ENCODE measurements around the gene PA2G4.

Gene PA2G4

DNA sequence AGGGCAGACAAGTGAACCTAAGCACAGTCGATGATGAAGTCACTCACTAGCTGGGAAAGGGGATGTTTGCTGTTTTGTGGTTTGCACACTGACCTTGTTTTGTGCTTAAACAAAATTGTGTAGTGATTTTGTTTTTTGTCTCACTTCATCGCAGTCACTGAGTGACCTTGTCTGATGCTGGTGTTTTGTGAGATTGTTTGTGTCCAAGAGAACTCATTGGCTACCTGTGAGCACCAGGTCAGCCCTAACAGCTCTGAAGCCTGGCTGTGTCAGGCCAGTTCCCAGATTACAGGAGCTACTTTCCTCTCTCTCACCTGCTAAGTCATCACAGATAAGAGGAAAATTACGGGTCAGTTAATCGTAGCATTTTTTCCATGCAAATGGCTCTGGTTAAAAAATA, 19.8 kb downstream of the PA2G4 start:
- TF ChIP-seq, protein P1, sequence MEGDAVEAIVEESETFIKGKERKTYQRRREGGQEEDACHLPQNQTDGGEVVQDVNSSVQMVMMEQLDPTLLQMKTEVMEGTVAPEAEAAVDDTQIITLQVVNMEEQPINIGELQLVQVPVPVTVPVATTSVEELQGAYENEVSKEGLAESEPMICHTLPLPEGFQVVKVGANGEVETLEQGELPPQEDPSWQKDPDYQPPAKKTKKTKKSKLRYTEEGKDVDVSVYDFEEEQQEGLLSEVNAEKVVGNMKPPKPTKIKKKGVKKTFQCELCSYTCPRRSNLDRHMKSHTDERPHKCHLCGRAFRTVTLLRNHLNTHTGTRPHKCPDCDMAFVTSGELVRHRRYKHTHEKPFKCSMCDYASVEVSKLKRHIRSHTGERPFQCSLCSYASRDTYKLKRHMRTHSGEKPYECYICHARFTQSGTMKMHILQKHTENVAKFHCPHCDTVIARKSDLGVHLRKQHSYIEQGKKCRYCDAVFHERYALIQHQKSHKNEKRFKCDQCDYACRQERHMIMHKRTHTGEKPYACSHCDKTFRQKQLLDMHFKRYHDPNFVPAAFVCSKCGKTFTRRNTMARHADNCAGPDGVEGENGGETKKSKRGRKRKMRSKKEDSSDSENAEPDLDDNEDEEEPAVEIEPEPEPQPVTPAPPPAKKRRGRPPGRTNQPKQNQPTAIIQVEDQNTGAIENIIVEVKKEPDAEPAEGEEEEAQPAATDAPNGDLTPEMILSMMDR (IDR thresholded peaks at IDR 0.05; ENCODE audit: low read depth, low read length) = no peak
- in situ Hi-C loops (cut with HindIII; ENCODE audit: low sequenced_read_pairs) = no loop called here
- no peak for DNase-seq (ENCODE audit: low read depth, low spot score)
- H3K4me3 ChIP-seq (ENCODE audit: low read depth, low read length) = no peak overlapping the region

DNA sequence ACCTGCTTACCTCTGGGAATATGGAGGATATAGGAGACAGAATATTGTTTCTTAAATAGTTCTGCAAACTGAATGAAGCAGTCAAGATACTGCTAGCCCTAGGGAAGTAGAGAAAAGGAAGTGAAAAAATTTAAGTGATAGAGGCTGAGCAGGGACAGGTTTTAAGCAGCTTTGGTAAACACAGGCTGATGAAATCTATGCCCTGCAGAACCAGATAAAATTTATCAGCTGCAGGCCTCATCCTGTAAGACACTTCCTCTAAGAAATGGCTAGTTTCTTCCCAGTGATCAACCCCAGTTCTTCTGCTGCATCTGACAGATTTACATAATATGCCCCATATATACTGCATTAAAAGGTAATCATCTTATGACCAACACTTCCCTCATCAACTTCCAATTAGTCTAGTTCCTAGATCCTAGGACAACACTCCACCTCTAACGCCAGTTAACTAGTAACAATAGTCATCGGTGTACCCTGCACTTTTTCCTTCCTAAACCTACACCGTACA, 22.4 kb downstream of the PA2G4 start:
- in situ Hi-C loops (cut with HindIII; ENCODE audit: low sequenced_read_pairs) = no loop called here
- TF ChIP-seq, protein P1 (IDR thresholded peaks at IDR 0.05; ENCODE audit: low read depth, low read length) = no peak
- DNase-seq (ENCODE audit: low read depth, low spot score) = no peak
- H3K4me3 ChIP-seq (ENCODE audit: low read depth, low read length) = no peak overlapping the region

- TF ChIP-seq, protein P1 (IDR thresholded peaks at IDR 0.05; ENCODE audit: low read depth, low read length) = no peak
- no peak for DNase-seq (ENCODE audit: low read depth, low spot score)
- H3K4me3 ChIP-seq (ENCODE audit: low read depth, low read length) = peak overlapping the region; percentile 93
- in situ Hi-C loops (cut with HindIII; ENCODE audit: low sequenced_read_pairs) = no loop called here
These were observed 23.1 kb downstream of the PA2G4 start for GRCh38 chr12:56127485-56127887.

DNA sequence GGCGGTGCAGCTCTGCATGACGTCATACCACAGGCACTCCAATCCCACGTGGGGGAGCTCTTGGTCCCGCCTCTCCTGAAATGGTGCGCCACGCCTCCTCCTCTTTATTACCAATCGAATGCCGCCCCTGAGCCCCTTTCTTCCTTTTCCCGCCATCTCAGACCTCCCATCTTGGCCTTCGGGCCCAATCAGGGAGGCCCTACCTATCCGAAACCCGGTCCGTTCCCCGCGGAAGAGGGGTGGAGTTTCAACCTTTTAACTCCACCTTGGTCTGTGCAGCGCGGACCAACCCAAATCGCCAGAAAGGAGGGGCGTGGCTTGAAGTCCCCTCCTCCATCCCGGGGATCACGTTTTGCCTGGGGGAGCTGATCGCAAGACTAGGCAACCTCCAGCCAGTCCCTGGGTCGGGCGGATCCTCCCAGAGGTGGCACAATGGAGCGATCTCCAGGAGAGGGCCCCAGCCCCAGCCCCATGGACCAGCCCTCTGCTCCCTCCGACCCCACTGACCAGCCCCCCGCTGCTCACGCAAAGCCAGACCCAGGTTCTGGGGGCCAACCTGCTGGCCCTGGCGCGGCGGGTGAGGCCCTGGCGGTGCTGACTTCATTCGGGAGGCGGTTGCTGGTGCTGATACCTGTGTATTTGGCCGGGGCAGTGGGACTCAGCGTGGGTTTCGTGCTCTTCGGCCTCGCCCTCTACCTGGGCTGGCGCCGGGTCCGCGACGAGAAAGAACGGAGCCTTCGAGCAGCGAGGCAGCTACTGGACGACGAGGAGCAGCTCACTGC, 23.7 kb downstream of the PA2G4 start, which contains the start of gene ESYT1:
ESYT1 (plus strand) TSS at position 380 of the 782 bp plus-strand sequence; CDS start at position 433, 53 bp downstream.
- H3K4me3 ChIP-seq (ENCODE audit: low read depth, low read length) = peak within 1 kb of the TSS; percentile 93
- TF ChIP-seq, protein P1 (IDR thresholded peaks at IDR 0.05; ENCODE audit: low read depth, low read length) = no peak
- DNase-seq (ENCODE audit: low read depth, low spot score) = peak; percentile 100
- in situ Hi-C loops (cut with HindIII; ENCODE audit: low sequenced_read_pairs) = no loop called here

GRCh38 chr12:56128670-56129205, 24.4 kb downstream of the PA2G4 start:
- TF ChIP-seq, protein P1 (IDR thresholded peaks at IDR 0.05; ENCODE audit: low read depth, low read length) = no peak
- H3K4me3 ChIP-seq (ENCODE audit: low read depth, low read length) = peak overlapping the region; percentile 93
- in situ Hi-C loops (cut with HindIII; ENCODE audit: low sequenced_read_pairs) = no loop called here
- DNase-seq (ENCODE audit: low read depth, low spot score) = no peak

- H3K4me3 ChIP-seq (ENCODE audit: low read depth, low read length) = peak overlapping the region; percentile 93
- DNase-seq (ENCODE audit: low read depth, low spot score) = peak; percentile 35
- TF ChIP-seq, protein P1 (IDR thresholded peaks at IDR 0.05; ENCODE audit: low read depth, low read length) = no peak
- in situ Hi-C loops (cut with HindIII; ENCODE audit: low sequenced_read_pairs) = no loop called here
These were observed 25.0 kb downstream of the PA2G4 start for GRCh38 chr12:56129206-56129941.

Measured in astrocyte of the spinal cord (primary cell).